IPS-15b (cell line): ENCODE results near the gene RAB30.
"Not testable (repeated sequence)": the region's sequence is repeated elsewhere in the genome, so short reads cannot be mapped to it uniquely, and the experiment has no call there.

ENCODE experiments used
- H3K27me3 ChIP-seq: one replicate; pipeline ENCODE4 v1.6.1; 2013; ENCODE audit warnings: low read length; ENCODE audit not compliant: control insufficient read depth, insufficient read depth
- H3K36me3 ChIP-seq: one replicate; pipeline ENCODE4 v1.6.1; 2013; ENCODE audit warnings: low read length; ENCODE audit not compliant: control insufficient read depth, insufficient read depth
- H3K4me1 ChIP-seq: one replicate; pipeline ENCODE4 v1.6.1; 2013; ENCODE audit warnings: mild to moderate bottlenecking, low read length; ENCODE audit not compliant: control insufficient read depth, insufficient read depth
- H3K4me3 ChIP-seq: one replicate; pipeline ENCODE4 v1.5.1; 2013; ENCODE audit warnings: low read depth, low read length
- H3K9ac ChIP-seq: one replicate; pipeline ENCODE4 v1.6.1; 2013; ENCODE audit warnings: low read depth, mild to moderate bottlenecking, low read length
- H3K9me3 ChIP-seq: one replicate; pipeline ENCODE4 v1.6.1; 2013; ENCODE audit warnings: mild to moderate bottlenecking, low read length; ENCODE audit not compliant: control insufficient read depth, insufficient read depth

The RAB30 gene

DNA sequence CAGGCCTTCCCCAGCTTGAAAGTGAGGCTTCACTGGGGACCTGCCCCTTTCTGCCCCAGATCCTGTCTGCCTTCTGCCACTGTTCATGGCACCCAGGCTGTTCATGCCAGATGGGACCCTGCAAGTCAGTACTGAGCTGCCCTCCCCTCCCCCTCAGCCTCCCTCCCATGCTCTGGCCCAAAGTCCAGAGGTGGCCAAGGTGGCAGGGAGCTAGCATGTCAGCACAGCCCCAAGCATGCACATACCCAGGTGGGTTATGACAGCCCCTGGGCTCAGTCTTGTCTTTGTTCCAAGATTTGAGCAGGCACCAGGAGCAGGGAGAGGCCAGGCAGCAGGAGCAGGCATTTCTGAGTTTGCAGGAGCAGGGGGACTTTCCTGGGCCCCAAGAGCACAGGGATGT is 126.0 kb downstream of the RAB30 start:
- Histone ChIP-seq H3K4me3 (no peak overlapping the region), H3K4me1 (no peaks in the 10 kb centered on the region), H3K36me3 (no peaks in the 10 kb centered on the region), H3K9me3 (no peaks in the 10 kb centered on the region), H3K9ac (no peak overlapping the region), H3K27me3 (no peaks in the 10 kb centered on the region)

GRCh38 chr11:82945041-82945440 is 126.7 kb downstream of the RAB30 start:
- not testable (repeated sequence) for H3K27me3 ChIP-seq, H3K9ac ChIP-seq, H3K4me1 ChIP-seq, H3K9me3 ChIP-seq, H3K4me3 ChIP-seq, H3K36me3 ChIP-seq

DNA sequence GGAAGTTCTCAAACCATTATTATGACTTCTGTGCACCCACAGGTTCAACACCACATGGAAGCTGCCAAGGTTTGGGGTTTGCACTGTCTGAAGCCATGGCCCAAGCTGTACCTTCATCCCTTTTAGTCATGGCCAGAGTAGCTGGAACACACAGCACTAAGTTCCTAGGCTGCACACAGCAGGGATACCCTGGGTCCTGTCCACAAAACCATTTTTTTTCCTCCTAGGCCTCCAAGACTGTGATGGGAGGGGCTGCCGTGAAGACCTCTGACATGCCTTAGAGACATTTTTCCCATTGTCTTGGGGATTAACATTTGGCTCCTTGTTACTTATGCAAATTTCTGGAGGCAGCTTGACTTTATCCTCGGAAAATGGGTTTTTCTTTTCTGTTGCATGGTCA is 127.5 kb downstream of the RAB30 start:
- Histone ChIP-seq H3K4me1 (no peaks in the 10 kb centered on the region), H3K4me3 (no peak overlapping the region), H3K36me3 (no peaks in the 10 kb centered on the region), H3K9ac (no peak overlapping the region), H3K9me3 (no peaks in the 10 kb centered on the region), H3K27me3 (no peaks in the 10 kb centered on the region)

DNA sequence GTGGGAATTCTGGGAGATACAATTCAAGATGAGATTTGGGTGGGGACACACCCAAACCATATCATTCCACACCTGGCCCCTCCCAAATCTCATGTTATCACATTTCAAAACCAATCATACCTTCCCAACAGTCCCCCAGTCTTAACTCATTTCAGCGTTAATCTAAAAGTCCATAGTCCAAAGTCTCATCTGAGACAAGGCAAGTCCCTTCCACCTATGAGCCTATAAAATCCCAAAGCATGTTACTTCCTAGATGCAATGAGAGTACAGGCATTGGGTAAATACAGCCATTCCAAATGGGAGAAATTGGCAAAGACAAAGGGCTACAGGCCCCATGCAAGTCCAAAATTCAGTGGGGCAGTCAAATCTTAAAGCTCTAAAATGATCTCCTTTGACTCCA is 128.3 kb downstream of the RAB30 start:
- not testable (repeated sequence) for H3K4me1 ChIP-seq, H3K9me3 ChIP-seq, H3K4me3 ChIP-seq, H3K36me3 ChIP-seq, H3K27me3 ChIP-seq, H3K9ac ChIP-seq

DNA sequence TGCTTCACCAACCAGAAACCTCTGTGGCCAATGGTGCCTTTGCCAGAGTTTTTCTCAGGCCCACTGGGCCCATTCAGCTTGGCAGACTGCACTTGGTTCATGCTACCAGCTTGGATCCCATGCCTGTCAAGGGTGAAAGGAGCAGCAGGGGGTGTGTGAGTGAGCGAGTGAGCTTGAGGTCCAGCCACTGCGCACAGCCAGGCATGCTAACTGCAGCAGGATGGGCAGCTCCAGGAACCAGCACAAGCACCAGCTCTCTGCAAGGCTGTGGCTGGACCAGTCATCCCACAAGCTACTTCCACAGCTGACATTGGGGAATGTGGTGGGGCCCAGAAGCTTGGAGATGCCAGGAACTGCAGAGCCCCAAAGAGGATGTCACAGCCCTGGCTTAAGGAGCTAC is 129.3 kb downstream of the RAB30 start:
- Histone ChIP-seq H3K36me3 (no peaks in the 10 kb centered on the region), H3K4me3 (no peak overlapping the region), H3K9ac (no peak overlapping the region), H3K4me1 (no peaks in the 10 kb centered on the region), H3K9me3 (no peaks in the 10 kb centered on the region), H3K27me3 (no peaks in the 10 kb centered on the region)

DNA sequence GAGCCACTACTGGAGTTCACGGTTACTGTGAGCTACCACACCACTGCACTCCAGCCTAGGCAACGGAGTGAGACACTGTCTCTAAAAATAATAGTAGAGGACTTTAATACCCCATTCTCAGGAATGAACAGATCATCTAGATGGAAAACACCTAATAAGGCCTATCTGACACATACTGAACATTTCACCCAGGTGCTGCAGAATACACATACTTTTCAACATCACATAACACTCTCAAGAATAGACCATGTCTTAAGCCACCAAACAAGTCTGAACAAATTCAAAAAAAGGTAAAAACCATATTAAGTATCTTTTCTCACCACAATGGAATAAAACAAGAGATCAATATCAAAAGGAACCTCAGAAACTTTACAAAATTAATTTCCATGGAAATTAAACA is 132.2 kb downstream of the RAB30 start:
- Histone ChIP-seq H3K9me3 (no peaks in the 10 kb centered on the region), H3K4me1 (no peaks in the 10 kb centered on the region), H3K4me3 (no peak overlapping the region), H3K27me3 (no peaks in the 10 kb centered on the region), H3K9ac (no peak overlapping the region), H3K36me3 (no peaks in the 10 kb centered on the region)

DNA sequence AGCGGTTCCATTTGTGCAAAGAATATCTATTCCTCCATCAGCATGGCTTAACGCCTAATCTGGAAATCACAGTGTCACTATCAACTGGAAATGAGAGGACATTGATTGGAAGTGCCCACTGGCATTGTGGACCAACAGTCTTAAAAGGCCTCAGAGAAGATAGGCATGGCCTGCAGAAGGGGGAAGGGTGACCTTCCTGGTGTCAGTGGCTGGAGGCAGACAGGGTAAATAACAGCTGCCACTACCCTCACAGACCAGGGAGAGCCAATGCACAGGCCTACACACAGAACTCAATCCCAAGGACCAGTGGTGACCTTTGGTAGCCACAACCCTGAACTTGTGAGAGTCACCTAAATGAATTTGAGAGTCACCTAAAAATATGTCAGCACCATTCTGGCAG is 134.1 kb downstream of the RAB30 start:
- Histone ChIP-seq H3K4me3 (no peak overlapping the region), H3K27me3 (no peaks in the 10 kb centered on the region), H3K9me3 (no peaks in the 10 kb centered on the region), H3K9ac (no peak overlapping the region), H3K4me1 (no peaks in the 10 kb centered on the region), H3K36me3 (peaks cover 2% of the 10 kb centered on the region)

GRCh38 chr11:82936261-82936660 is 135.4 kb downstream of the RAB30 start:
- no peaks in the 10 kb centered on the region for H3K27me3 ChIP-seq
- H3K9ac ChIP-seq = no peak overlapping the region
- H3K4me1 ChIP-seq = no peaks in the 10 kb centered on the region
- peaks cover 12% of the 10 kb centered on the region for H3K36me3 ChIP-seq
- H3K9me3 ChIP-seq = no peaks in the 10 kb centered on the region
- H3K4me3 ChIP-seq = no peak overlapping the region

DNA sequence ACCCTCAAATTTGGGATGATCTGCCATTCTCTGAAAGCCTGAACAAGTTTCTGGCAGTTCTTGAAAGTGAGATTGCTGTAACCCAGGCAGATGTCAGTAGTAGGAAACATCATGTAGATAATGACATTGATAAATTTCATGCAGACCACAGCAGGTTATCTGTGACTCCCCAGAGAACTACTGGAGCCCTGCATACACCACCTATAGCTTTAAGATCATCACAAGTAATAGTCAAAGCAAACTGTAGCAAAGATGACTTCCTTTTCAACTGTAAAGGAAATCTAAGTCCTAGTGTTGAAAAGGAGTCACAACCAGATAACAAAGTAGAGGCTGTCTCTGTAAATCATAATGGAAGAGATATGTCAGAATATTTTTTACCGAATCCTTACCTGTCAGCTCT is 139.1 kb downstream of the RAB30 start:
- H3K4me3 ChIP-seq = no peak overlapping the region
- no peaks in the 10 kb centered on the region for H3K4me1 ChIP-seq
- peaks cover 12% of the 10 kb centered on the region for H3K36me3 ChIP-seq
- no peak overlapping the region for H3K9ac ChIP-seq
- H3K9me3 ChIP-seq = no peaks in the 10 kb centered on the region
- H3K27me3 ChIP-seq = no peaks in the 10 kb centered on the region

DNA sequence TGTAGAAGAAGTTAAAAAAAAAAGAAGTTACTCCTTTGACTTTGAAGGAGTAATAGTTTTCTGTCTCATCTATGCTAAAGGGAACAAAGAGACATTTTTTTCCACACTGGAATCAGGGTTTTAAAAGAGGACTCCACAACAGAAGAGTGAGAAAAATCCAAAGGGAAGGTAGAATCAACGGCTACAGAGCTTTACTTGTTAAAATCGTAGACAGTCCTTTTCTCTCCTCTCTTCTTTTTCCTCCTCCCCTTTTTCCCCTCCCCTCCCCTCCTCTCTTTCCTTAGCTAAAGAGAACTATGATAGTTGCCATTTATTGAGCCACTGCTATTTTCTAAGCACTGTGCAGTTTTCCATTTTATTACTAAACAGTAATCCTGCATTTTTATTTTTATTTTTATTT is 141.0 kb downstream of the RAB30 start:
- H3K36me3 ChIP-seq = peaks cover 12% of the 10 kb centered on the region
- H3K4me3 ChIP-seq = no peak overlapping the region
- no peaks in the 10 kb centered on the region for H3K27me3 ChIP-seq
- no peak overlapping the region for H3K9ac ChIP-seq
- H3K9me3 ChIP-seq = no peaks in the 10 kb centered on the region
- H3K4me1 ChIP-seq = no peaks in the 10 kb centered on the region

DNA sequence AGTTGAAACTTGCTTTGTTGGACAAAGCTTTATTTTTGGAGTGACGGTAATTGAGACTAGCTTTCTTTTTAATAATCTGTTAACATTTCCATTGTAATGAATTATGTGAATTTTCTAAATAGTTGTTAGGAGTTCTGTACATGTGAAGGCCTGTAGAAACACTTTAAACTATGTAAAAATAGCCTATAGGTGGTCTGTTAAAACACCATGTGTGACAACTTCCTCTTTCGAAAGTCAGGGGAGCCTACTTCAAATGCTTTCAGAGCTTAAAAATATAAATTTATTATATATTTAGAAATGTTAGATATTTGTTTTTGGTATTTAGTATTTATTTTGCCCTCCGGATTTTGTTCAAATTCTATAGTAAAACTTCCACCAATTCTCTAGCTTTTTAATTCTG is 141.5 kb downstream of the RAB30 start:
- Histone ChIP-seq H3K4me1 (no peaks in the 10 kb centered on the region), H3K36me3 (peaks cover 12% of the 10 kb centered on the region), H3K4me3 (no peak overlapping the region), H3K27me3 (no peaks in the 10 kb centered on the region), H3K9me3 (no peaks in the 10 kb centered on the region), H3K9ac (no peak overlapping the region)

GRCh38 chr11:82929121-82929520 is 142.6 kb downstream of the RAB30 start:
- peaks cover 12% of the 10 kb centered on the region for H3K36me3 ChIP-seq
- no peaks in the 10 kb centered on the region for H3K27me3 ChIP-seq
- no peaks in the 10 kb centered on the region for H3K4me1 ChIP-seq
- no peak overlapping the region for H3K4me3 ChIP-seq
- no peaks in the 10 kb centered on the region for H3K9me3 ChIP-seq
- no peak overlapping the region for H3K9ac ChIP-seq
